ENCODE results near the gene NBL1. TPM values are rescaled to one million over a fixed set of nuclear protein-coding genes. Genes with fewer than 3 reads are reported as not detected.

Gene NBL1
- total and polyA plus RNA-seq, 3 donors from 2014 or later = 44.3 to 141 (median 73.3) TPM

GRCh38 chr1:19645411-19646251 is 1.5 kb downstream of the NBL1 start:
- no peaks in the 10 kb centered on the region for H3K36me3 ChIP-seq (ENCODE audit: low read depth, missing control alignments)
- DNase-seq = peak; percentile 26
- WGBS, 2 donors = 25 to 32% methylated on average over 13 to 28 of the region's 30 CpGs
- peak overlapping the region; percentile 77 to 83 for H3K4me3 ChIP-seq
- no peak for TF ChIP-seq CTCF (IDR thresholded peaks at IDR 0.05)
- no peak for TF ChIP-seq POLR2A (IDR thresholded peaks at IDR 0.05)
- H3K9me3 ChIP-seq = no peaks in the 10 kb centered on the region
- intact Hi-C loops (cut with DNase I; ENCODE audit: low total_unique reads) = loop anchor here (10.0 kb wide), 1 partner anchor 161 kb away; the partner anchor contains the start of gene CAPZB
- no peaks in the 10 kb centered on the region for H3K27me3 ChIP-seq
- H3K27ac ChIP-seq = peak overlapping the region; percentile 76 to 93
- H3K4me1 ChIP-seq = peaks cover 19% of the 10 kb centered on the region

- WGBS, 2 donors = 48 to 62% methylated on average over 9 of the region's 9 CpGs
- H3K4me3 ChIP-seq = peak overlapping the region; percentile 77 to 83
- TF ChIP-seq CTCF (IDR thresholded peaks at IDR 0.05) (no peak), POLR2A (IDR thresholded peaks at IDR 0.05) (no peak)
- H3K27me3 ChIP-seq = no peaks in the 10 kb centered on the region
- peak overlapping the region; percentile 76 to 93 for H3K27ac ChIP-seq
- peaks cover 29% of the 10 kb centered on the region for H3K4me1 ChIP-seq
- H3K9me3 ChIP-seq = no peaks in the 10 kb centered on the region
- no peak for DNase-seq
- H3K36me3 ChIP-seq (ENCODE audit: low read depth, missing control alignments) = no peaks in the 10 kb centered on the region
- intact Hi-C loops (cut with DNase I; ENCODE audit: low total_unique reads) = loop anchor here (10.0 kb wide), 1 partner anchor 162 kb away; the partner anchor contains the start of gene CAPZB
These were observed 2.5 kb downstream of the NBL1 start for GRCh38 chr1:19646377-19647319.

GRCh38 chr1:19647643-19648042 is 3.5 kb downstream of the NBL1 start:
- TF ChIP-seq POLR2A (IDR thresholded peaks at IDR 0.05) (no peak), CTCF (IDR thresholded peaks at IDR 0.05) (no peak)
- Histone ChIP-seq H3K27me3 (no peaks in the 10 kb centered on the region), H3K4me3 (no peak overlapping the region), H3K36me3 (ENCODE audit: low read depth, missing control alignments) (no peaks in the 10 kb centered on the region), H3K4me1 (peaks cover 38% of the 10 kb centered on the region), H3K27ac (peak overlapping the region; percentile 76 to 93), H3K9me3 (no peaks in the 10 kb centered on the region)
- intact Hi-C loops (cut with DNase I; ENCODE audit: low total_unique reads) = loop anchor here (10.0 kb wide), 1 partner anchor 163 kb away; the partner anchor contains the start of gene CAPZB
- 51 to 67% methylated on average over 15 to 16 of the region's 16 CpGs for WGBS, 2 donors
- no peak for DNase-seq

- intact Hi-C loops (cut with DNase I; ENCODE audit: low total_unique reads) = loop anchor here (10.0 kb wide), 1 partner anchor 163 kb away; the partner anchor contains the start of gene CAPZB
- WGBS, 2 donors = 65% methylated on average over 14 of the region's 14 CpGs; no CpG with 5 or more reads in 1 of the 2 donors
- no peaks in the 10 kb centered on the region for H3K9me3 ChIP-seq
- no peak for DNase-seq
- TF ChIP-seq CTCF (IDR thresholded peaks at IDR 0.05) (no peak), POLR2A (IDR thresholded peaks at IDR 0.05) (no peak)
- no peak overlapping the region for H3K4me3 ChIP-seq
- H3K36me3 ChIP-seq (ENCODE audit: low read depth, missing control alignments) = no peaks in the 10 kb centered on the region
- peak overlapping the region; percentile 76 to 93 for H3K27ac ChIP-seq
- H3K27me3 ChIP-seq = no peaks in the 10 kb centered on the region
- peaks cover 38% of the 10 kb centered on the region for H3K4me1 ChIP-seq
These were observed 4.1 kb downstream of the NBL1 start for GRCh38 chr1:19648239-19648638.
